Esophagus muscularis mucosa (tissue), 4 donors: Measurements from ENCODE around the gene LMOD1. TPM values are rescaled to one million over a fixed set of nuclear protein-coding genes. Genes with fewer than 3 reads are reported as not detected.

Experiments
- DNase-seq: peaks from one replicate; pipeline ENCODE4 v3.0.0-alpha.2; 2017; ENCODE audit errors: extremely low spot score
- H3K27ac ChIP-seq, 4 donors: fragments of 200-600 bp; sonication (generic); replicated peaks in 1 of 4; 1 replicate in 3 of 4; 2 replicates in 1 of 4; pipeline ENCODE4 v1.5.1; 2016 to 2019; ENCODE audit warnings: mild to moderate bottlenecking in 1 of 4
- H3K27me3 ChIP-seq, 4 donors: fragments of 200-600 bp; sonication (generic); one replicate each; pipeline versions ENCODE4 v1.5.1 to v1.6.0; 2016 to 2019
- H3K36me3 ChIP-seq, 4 donors: fragments of 200-600 bp; sonication (generic); one replicate each; pipeline ENCODE4 v1.5.1; 2016 to 2019
- H3K4me1 ChIP-seq, 4 donors: fragments of 200-600 bp; sonication (generic); one replicate each; pipeline ENCODE4 v1.5.1; 2016 to 2019
- H3K4me3 ChIP-seq, 4 donors: fragments of 200-600 bp; sonication (generic); 1 replicate in 2 of 4; 2 replicates in 2 of 4; pipeline ENCODE4 v1.5.1; 2016 to 2019; ENCODE audit warnings: mild to moderate bottlenecking in 4 of 4, moderate library complexity in 1 of 4
- H3K9me3 ChIP-seq, 4 donors: fragments of 200-600 bp; sonication (generic); 1 replicate in 3 of 4; 2 replicates in 1 of 4; pipeline ENCODE4 v1.5.1; 2016 to 2019
- EP300 ChIP-seq: sonication (generic); formaldehyde crosslinking; IDR thresholded peaks from one replicate; pipeline ENCODE4 v1.6.1; 2017; ENCODE audit warnings: antibody characterized with exemption
- POLR2A ChIP-seq: fragments of 450-650 bp; IDR thresholded peaks from one replicate; pipeline ENCODE4 v1.6.1; 2017; ENCODE audit warnings: antibody characterized with exemption, moderate library complexity, mild to moderate bottlenecking, low read depth
- POLR2AphosphoS5 ChIP-seq, 2 donors: sonication (generic); formaldehyde crosslinking; IDR thresholded peaks; one replicate each; pipeline ENCODE4 v1.6.1; 2017; ENCODE audit warnings: antibody characterized with exemption in 2 of 2
- WGBS: methylation state at CpG from one replicate; pipeline ENCODE4 v1.1.5; 2018; 5-methylcytosine and 5-hydroxymethylcytosine counted together
- intact Hi-C: fragments of 100-400 bp; cut with DNase I; formaldehyde crosslinking; loops from one replicate; pipeline ENCODE4 v1.15.1; 2023
- total RNA-seq, 4 donors: library from RNA; depleted of rRNA; stranded (reverse); fragments of >200 nt; gene quantifications; one replicate each; pipeline versions ENCODE4 v1.1.0 to v1.2.1, GENCODE V29; 2016
- TF ChIP-seq, protein P1 (sequence below), 3 experiments: fragments of 200-600 bp in 2 of 3; fragments of 450-650 bp in 1 of 3; sonication (generic) in 2 of 3; IDR thresholded peaks; one replicate each; pipeline ENCODE4 v1.5.1; 2017 to 2019; ENCODE audit warnings: antibody characterized with exemption in 3 of 3, mild to moderate bottlenecking in 2 of 3, moderate library complexity in 1 of 3

LMOD1 gene
- total RNA-seq: 1,000 to 10,000 TPM; 1,021 to 1,618 (median 1,290) TPM

DNA sequence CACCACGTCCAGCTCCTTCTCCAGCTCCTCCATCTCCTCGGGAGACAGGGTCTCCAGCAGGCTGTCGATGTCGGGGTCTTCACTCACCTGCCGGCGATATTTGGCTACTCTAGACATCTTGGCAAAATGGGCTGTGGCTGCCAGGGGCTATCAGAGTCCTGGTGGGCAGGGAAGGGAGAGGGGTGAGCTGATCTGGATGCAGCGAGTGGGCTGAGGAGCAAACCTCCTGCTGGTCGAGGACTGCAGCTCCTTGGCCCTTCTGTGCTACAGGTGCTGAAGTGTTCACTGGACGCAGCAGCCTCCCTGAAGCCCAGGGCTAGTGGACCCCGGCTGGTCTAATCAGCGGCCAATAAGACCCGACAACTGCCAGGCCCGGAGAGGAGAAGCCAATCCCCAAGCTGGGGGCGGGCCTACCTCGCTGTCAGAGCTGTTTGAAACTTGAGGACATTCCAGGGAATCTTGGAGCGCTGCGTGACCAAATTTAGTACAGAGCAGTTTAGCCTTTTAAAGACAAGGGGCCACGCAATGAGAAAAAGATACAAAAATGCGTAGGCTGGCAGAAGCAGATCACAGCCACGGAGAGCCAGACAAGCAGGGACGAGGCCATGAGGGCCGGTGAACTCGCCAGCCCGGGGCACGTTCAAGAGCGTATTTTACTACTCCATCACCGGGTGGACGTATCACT, at the start of gene LMOD1:
Gene LMOD1 (minus strand): TSS at position 325 of the 685 bp plus-strand sequence. CDS start 208 bp downstream, at position 117.
- peak within 1 kb of the TSS; percentile 92 to 95 (median 94) for H3K27ac ChIP-seq
- H3K4me1 ChIP-seq: peaks cover 7 to 33% (median 18%) of the 10 kb centered on the region in 4 donors
- intact Hi-C loops: loop anchor here (2.0 kb wide), 1 partner anchor 50 kb away; no protein-coding TSS in a partner anchor
- TF ChIP-seq POLR2AphosphoS5 (IDR thresholded peaks at IDR 0.05): peak; percentile 98 to 100
- peak; percentile 78 for TF ChIP-seq POLR2A
- no peak for TF ChIP-seq EP300
- TF ChIP-seq, protein P1, sequence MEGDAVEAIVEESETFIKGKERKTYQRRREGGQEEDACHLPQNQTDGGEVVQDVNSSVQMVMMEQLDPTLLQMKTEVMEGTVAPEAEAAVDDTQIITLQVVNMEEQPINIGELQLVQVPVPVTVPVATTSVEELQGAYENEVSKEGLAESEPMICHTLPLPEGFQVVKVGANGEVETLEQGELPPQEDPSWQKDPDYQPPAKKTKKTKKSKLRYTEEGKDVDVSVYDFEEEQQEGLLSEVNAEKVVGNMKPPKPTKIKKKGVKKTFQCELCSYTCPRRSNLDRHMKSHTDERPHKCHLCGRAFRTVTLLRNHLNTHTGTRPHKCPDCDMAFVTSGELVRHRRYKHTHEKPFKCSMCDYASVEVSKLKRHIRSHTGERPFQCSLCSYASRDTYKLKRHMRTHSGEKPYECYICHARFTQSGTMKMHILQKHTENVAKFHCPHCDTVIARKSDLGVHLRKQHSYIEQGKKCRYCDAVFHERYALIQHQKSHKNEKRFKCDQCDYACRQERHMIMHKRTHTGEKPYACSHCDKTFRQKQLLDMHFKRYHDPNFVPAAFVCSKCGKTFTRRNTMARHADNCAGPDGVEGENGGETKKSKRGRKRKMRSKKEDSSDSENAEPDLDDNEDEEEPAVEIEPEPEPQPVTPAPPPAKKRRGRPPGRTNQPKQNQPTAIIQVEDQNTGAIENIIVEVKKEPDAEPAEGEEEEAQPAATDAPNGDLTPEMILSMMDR (IDR thresholded peaks at IDR 0.05): peak in 1 of 3 experiments; percentile 6
- under 1% methylated on average over 28 of the region's 28 CpGs for WGBS
- H3K4me3 ChIP-seq: peak within 1 kb of the TSS; percentile 74 to 91 (median 82)
- no peaks in the 10 kb centered on the region for H3K27me3 ChIP-seq
- DNase-seq: peak; percentile 97
- H3K36me3 ChIP-seq: peaks cover 0 to 10% (median 0%) of the 10 kb centered on the region in 4 donors
- no peaks in the 10 kb centered on the region for H3K9me3 ChIP-seq

DNA sequence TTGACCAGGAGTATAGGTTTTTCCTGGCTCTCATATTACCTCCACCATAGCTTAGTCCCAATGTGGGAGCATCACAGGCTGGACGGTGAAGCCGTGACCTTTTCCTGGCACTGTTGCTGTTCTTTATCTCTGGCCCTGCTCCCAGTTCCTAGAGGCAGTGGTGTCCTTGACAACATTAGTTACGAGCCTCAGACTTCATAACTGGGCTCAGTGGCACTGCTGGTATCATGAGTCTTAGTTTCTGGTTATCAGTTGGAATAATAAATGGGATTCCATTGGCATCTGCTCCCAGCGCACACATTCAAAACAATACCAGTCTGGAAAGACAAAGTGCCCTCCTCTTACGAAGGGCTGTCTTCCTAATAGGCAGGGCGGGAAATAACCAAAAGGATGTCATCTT, 44.1 kb upstream of the LMOD1 start:
- WGBS: 71% methylated on average over 6 of the region's 6 CpGs
- Histone ChIP-seq H3K4me1 (peaks cover 0 to 4% (median under 1%) of the 10 kb centered on the region in 4 donors), H3K27ac (no peak overlapping the region), H3K9me3 (no peaks in the 10 kb centered on the region), H3K36me3 (peaks cover 44 to 71% (median 63%) of the 10 kb centered on the region in 4 donors), H3K4me3 (no peak overlapping the region), H3K27me3 (no peaks in the 10 kb centered on the region)
- no peak for DNase-seq
- TF ChIP-seq EP300: no peak
- TF ChIP-seq POLR2AphosphoS5 (IDR thresholded peaks at IDR 0.05): no peak
- TF ChIP-seq, protein P1 (IDR thresholded peaks at IDR 0.05): no peak
- TF ChIP-seq POLR2A: no peak
- intact Hi-C loops: no loop called here

DNA sequence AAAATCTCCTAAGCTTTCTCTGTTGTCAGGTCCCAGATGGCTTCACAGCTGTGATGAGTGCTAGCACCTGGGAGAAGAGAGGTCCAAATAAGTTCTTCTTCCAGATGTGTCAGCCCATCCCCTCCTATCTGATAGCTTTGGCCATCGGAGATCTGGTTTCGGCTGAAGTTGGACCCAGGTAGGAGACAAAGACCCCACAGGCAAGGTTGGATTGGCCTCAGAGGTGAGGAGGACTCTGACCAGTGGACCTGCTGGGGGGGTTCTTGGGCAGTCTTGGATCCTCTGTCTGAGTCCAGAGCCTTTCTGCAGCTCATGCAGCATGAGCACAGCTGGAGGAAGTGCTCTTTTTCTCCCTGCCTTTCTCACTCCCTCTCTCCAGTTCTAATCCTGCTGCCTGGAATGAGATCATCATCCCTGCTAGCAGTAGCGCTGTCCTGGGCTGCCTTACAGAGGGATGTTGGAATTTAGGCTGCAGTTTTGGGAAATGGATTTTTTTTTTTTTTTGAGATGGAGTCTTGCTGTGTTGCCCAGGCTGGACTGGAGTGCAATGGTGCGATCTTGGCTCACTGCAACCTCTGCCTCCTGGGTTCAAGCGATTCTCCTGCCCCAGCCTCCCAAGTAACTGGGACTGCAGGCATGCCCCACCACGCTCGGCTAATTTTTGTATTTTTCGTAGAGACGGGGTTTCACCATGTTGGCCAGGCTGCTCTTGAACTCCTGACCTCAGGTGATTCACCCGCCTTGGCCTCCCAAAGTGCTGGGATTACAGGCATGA, 43.2 kb upstream of the LMOD1 start:
- TF ChIP-seq, protein P1 (IDR thresholded peaks at IDR 0.05): no peak
- TF ChIP-seq POLR2A: no peak
- intact Hi-C loops: no loop called here

DNA sequence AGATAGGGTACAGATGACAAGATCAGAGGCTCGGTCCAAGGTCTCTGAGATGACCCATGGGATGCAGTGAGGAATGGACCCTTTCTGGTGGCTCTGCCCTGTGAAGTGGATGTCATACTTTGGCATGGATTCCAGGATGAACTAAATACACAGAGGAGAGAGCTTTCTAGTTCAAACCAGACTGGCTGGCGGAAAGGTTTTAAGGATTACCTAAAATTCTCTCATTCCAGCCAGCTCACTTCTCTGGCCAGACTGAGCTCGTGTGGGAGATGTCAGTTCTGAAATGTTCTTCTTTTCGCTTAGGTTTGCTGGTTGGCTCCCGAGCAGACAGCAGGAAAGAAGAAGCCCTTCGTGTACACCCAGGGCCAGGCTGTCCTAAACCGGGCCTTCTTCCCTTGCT, 42.3 kb upstream of the LMOD1 start:
- no peak overlapping the region for H3K4me3 ChIP-seq
- intact Hi-C loops: no loop called here
- peaks cover 38 to 53% (median 52%) of the 10 kb centered on the region in 4 donors for H3K36me3 ChIP-seq
- TF ChIP-seq POLR2AphosphoS5 (IDR thresholded peaks at IDR 0.05) (no peak), EP300 (no peak)
- no peaks in the 10 kb centered on the region for H3K27me3 ChIP-seq
- no peak overlapping the region for H3K27ac ChIP-seq
- WGBS: 67% methylated on average over 7 of the region's 7 CpGs
- H3K4me1 ChIP-seq: peaks cover 10 to 20% (median 13%) of the 10 kb centered on the region in 4 donors
- no peak for DNase-seq
- H3K9me3 ChIP-seq: no peaks in the 10 kb centered on the region

More for the DNA sequence above, 43.2 kb upstream of the LMOD1 start:
- Histone ChIP-seq H3K4me3 (no peak overlapping the region), H3K27ac (no peak overlapping the region), H3K36me3 (peaks cover 44 to 62% (median 57%) of the 10 kb centered on the region in 4 donors), H3K27me3 (no peaks in the 10 kb centered on the region), H3K4me1 (peaks cover under 1 to 11% (median 4%) of the 10 kb centered on the region in 4 donors), H3K9me3 (no peaks in the 10 kb centered on the region)
- no peak for DNase-seq
- WGBS: 95% methylated on average over 10 of the region's 10 CpGs

DNA sequence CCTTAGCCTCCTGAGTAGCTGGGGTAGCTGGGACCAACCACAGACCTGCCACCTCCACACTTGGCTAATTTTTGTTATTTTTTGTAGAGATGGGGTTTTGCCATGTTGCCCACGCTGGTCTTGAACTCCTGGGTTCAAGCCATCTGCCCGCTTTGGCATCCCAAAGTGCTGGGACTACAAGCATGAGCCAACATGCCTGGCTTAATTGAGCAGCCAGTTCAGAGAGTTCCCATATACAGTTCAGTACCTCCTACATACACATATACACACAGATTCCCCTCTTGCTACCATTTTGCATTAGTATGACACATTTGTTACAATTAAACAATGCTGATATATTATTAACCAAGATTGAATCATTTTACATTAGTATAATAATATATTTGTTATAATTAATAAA, 39.0 kb upstream of the LMOD1 start:
- TF ChIP-seq EP300 (no peak), POLR2AphosphoS5 (IDR thresholded peaks at IDR 0.05) (no peak), POLR2A (no peak)
- TF ChIP-seq, protein P1 (IDR thresholded peaks at IDR 0.05): no peak
- Histone ChIP-seq H3K4me1 (peaks cover 19 to 30% (median 22%) of the 10 kb centered on the region in 4 donors), H3K4me3 (no peak overlapping the region), H3K27me3 (no peaks in the 10 kb centered on the region), H3K27ac (no peak overlapping the region), H3K36me3 (peaks cover 19 to 20% (median 20%) of the 10 kb centered on the region in 4 donors), H3K9me3 (no peaks in the 10 kb centered on the region)
- intact Hi-C loops: no loop called here
- WGBS: 100% methylated on average over 2 of the region's 2 CpGs
- DNase-seq: no peak
